GM21423 (cell line): ENCODE measurements around the gene TBC1D17.
A peak's percentile ranks its signal among the peaks of the same experiment; 100 is the strongest.

Source experiments
- ATAC-seq: cut with Tn5 transposase; IDR thresholded peaks from one replicate; pipeline ENCODE4 v1.9.1; 2021; ENCODE audit warnings: mild to moderate bottlenecking, moderate library complexity; ENCODE audit not compliant: unreplicated experiment

TBC1D17 gene

DNA sequence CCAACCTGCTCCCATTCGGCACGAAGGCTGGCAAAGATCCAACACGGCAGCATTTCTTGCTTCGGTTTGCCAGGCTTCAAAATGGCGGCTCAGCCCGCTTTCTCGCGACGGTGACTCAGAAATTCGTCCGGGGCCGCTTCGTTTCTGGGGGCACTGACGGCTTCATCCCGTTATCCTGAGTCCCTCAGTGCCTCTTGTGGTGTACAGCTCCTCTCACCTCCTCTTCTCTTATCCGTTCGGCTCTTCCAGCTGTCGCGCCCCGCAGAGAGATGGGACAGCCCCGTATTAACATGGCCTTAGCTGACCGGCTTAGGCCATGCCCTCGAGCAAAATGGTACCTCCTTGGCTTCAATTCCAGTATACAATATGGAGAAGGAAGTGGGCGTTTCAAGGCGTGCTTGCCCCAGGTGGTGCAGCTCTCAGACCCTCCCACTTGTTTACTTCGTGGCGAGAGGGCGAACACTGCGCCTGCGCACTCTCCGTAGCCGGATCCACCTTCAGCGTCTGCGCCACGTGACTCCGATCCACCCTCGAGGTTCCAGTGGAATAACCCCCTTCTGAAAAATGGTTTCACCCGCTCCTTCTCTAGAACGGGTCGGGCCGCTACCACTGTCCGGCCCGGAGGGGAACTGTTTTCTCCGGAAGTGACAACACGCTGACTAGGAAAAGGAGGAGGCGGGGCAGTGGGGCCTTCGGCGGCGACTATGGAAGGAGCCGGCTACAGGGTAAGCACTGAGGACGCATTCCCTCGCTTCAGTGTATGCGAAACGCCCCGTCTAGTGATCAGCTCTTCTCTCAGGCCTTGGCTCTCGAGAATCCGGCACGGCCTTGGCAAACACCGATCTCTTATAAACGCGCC, at the start of gene TBC1D17, which contains the start of gene AKT1S1:
Gene TBC1D17, plus strand, starts transcription at position 683 of the 859 bp plus-strand sequence. Its CDS starts 22 bp downstream, at position 705.
Gene AKT1S1, minus strand, starts transcription at position 336 of the 859 bp plus-strand sequence. CDS start 4,060 bp downstream, outside the sequence.
- peak; percentile 52 for ATAC-seq

DNA sequence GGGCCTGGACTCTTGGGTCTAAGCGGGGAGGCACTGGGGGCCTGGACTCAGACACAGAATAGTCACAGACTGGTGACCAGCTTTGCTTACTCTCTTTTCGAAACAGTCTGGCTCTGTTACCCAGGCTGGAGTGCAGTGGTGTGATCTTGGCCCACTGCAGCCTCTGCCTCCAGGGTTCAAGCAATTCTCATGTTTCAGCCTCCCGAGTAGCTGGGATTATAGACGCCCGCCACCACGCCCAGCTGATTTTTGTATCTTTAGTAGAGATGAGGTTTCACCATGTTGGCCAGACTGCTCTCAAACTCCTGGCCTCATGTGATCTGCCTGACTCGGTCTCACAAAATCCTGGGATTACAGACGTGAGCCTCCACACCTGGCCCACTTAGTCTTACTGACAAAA, 48.3 kb upstream of the TBC1D17 start:
- ATAC-seq: no peak

DNA sequence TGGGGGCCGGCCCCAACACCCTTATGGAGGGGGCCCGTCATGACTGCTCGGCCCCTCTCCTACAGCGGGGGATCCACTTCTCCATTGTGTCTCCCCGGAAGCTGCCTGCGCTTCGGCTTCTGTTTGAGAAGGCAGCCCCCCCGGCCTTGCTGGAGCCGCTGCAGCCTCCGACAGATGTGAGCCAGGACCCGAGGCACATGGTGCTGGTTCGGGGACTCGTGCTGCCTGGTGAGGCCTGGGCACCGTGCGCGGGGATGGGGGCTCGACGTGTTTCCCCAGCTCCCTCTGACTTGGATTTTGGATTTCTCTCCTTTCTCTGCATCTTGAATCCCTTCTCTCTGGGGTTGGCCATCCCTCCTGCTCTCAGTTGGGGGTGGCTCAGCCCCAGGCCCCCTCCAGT, 47.8 kb upstream of the TBC1D17 start:
- ATAC-seq: no peak

DNA sequence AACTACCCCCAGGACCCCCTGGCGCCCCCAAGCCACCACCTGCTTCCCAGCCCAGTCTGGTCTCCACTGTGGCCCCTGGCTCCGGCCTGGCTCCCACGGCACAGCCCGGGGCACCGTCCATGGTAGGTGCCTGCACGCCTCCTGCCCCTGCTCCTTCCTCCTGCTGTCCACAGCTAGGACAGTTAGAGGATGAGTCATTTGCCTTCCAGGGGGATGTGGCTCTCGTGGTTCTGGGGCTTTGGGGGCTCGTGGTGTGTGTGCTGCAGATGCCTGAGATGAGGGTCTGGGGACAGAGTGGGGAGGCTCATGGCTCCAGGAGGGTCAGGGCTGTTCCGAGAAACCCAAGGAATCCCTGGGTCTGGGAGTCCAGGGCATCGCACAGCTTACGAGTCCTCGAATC, 46.7 kb upstream of the TBC1D17 start:
- ATAC-seq: no peak

DNA sequence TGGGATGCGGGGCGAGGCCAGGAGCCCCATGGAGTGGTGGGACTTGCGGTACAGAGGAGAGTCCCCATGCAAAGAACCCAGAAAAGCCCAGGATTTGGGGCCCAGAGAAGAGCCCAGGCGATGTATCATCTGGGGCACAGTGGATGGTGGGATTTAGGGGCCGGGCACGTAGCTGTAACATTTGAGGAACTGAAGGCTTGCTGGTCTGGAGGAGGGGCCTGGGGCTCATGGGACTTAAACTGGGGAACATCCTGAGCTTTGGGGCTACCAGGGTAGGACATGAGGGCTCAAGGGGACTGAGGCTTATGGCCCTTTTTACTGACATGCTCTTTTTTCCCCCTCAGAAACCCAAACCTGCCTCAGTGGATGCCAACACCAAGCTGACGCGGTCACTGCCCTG, 45.9 kb upstream of the TBC1D17 start:
- no peak for ATAC-seq

DNA sequence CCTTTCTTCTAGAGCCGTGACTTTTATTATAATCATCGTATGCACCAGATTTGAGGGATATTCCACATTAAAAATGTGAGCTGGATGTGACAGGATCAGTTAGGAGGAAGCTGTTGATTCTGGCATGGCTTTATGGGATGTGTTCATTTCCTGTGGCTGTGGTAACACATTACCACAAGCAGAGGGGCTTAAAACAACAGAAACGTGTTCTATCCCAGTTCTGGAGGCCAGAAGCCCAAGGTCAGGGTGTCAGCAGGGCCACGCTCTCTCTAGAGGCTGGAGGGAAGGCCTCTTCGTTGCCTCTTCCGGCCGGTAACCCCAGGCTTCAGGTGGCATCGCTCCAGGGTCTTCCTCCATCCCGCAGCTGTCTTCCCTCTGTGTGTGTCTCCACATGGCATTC, 44.9 kb upstream of the TBC1D17 start:
- no peak for ATAC-seq

DNA sequence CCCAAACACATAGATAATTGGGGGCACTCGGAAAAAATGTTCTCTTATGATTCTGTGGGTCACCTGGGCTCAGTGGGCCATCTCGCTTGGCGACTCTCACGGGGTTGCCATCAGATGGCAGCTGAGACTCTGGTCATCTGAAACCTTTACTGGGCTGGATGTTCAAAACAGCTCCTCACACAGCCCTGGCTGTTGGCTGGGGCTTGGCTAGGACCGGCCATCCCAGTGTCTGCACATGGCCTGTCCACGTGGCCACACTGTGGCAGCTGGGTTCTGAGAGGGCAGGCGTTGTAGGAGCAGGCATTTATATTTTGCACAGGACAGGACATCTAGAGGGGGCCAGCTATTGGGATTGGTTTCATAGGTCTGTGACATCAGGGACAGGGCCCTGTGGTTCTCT, 43.9 kb upstream of the TBC1D17 start:
- no peak for ATAC-seq

DNA sequence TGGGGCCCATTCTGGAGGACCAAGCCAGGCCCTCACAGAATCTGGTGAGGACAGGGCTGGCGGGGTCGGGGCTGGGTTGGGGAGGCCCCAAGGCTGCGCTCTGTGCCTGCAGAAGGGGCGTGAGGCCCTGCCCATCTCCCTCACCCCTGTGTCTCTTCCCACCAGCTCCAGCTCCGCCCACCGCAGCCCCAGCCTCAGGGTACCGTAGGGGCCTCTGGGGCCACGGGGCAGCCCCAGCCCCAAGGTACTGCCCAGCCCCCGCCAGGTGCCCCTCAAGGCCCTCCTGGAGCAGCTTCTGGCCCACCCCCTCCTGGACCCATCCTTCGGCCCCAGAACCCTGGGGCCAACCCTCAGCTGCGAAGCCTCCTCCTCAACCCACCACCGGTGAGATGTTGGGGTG, 41.9 kb upstream of the TBC1D17 start:
- no peak for ATAC-seq

DNA sequence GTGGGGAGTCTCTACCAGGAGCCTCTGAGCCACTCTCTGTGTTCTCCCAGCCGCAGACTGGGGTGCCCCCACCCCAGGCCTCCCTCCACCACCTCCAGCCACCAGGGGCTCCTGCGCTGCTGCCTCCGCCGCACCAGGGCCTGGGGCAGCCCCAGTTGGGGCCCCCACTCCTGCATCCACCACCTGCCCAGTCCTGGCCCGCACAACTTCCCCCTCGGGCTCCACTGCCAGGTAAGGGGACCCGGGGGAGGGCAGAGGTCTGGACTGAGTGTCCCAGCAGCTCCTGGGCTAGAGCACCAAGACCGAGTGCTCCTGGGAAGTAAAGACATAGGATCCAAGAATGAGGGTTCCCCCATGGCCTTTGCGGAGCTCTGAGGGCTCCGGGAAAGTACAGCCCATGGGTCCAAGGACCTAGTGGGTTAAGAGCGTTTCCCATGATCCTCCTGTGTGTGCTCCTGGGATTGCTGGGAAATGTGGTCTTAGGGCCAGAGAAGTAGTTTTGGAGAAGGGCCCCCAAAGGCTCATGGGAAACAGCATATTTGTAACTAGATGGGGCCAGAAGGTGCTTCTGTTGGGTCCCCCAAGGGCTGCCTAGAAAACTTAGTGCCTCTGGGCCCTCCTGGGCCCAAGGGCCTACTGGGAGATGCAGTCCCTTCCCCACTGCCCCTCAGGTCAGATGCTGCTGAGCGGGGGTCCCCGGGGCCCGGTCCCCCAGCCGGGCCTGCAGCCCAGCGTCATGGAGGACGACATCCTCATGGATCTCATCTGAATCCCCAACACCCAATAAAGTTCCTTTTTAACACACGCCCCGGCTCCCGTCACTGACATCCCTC, 41.1 kb upstream of the TBC1D17 start:
- ATAC-seq: no peak

DNA sequence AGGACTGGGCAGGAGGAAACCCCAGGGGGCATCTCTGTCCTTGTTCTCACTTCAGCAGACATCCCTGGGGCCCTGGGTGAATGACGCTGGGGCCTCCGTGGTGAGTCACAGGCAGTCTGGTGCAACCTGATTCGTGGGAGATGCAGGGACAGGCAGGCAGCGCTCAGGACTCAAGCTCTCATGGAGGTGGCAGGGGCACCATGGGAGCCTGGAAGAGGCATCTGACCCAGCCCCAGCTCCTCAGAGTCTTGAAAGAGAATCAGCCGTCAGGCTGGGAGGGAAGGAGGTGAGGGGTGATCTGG, 40.5 kb upstream of the TBC1D17 start:
- ATAC-seq: no peak

DNA sequence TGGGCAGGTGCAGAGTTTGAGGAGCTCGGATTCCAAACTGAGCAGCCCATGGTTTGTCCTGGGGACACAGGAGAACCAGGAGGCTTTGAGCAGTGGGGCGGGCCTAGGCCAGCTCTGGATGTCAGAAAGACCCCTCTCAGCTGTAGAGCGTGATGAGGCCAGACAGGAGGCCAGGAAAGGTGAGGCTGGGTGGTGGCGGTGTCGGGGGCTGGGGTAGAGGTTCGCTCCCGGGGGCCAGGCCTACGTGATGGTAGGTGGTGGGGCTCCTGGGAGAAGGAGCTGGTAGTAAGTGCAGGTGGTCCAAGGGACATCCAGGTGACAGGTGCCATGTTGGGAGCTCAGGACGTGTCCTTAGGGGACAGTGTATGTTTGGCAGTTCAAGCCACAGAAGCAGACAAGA, 40.1 kb upstream of the TBC1D17 start:
- ATAC-seq: no peak

DNA sequence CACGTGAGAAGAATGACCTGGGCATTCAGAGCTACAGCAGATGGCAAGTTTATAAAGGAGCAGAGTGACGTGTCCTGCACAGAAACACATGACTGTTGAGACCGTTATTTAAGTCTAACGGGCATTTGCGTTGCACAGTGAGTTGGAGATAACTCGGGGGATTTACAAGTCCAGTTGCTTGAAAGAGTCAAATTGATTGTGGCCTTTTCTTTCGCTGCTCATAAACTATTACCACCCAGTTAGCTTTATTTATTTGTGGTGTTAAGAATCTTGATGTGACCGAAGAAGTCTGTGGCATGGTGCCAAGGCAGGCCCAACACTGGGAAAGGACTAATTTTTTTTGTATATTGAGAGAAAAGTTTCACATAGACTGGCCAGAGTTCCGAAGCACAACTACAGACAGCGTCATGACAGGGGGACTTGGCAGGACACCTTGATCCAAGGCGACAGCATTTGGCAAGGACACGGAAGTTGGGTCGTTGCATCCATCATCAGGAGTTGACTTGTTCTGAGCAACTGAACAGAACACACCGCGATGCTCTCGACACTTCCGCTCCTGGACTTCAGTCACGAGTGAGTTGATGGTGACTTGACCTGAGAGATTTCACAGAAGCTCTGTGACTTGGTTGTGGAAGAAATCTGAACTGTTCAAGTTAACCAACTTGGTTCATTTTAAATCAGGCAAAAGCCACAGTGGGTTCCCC, 38.5 kb upstream of the TBC1D17 start:
- ATAC-seq: no peak

DNA sequence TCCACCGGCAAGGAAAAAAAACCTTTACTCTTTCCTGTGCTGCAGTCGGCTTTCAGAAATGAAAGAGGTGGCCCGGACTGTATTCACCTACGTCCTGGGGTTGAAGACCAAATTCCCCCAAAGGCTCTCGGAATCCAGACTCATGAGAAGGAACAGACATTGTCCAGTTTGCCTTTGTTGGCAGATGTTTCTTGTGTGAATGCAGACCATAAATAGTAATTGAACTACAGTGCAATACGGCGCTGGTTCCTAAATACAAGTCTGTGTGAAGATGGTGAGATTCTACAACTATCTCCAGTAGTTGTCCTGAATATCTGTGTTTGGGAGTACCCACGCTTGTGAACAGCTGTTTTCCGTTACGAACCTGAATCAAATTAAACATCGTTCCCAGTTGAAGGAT, 37.8 kb upstream of the TBC1D17 start:
- ATAC-seq: no peak

DNA sequence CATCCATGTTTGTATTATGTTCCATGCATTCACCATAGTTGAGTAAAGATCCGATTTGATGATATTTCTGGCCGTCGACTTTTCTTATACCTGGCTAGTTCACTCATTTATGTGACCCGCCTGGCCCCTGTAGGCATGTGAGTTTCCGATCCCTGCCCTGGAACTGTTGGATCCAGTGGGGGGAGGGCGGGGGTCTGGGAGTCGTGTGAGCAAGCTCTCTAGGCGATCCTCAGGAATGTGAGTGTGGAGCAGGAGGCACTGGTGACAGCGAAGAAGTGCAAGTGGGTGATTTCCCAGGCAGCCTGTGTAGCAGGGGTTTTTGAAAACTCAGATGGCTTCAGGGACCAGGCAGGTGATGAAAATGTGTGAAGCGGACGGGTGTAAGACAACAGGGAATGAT, 37.2 kb upstream of the TBC1D17 start:
- no peak for ATAC-seq

DNA sequence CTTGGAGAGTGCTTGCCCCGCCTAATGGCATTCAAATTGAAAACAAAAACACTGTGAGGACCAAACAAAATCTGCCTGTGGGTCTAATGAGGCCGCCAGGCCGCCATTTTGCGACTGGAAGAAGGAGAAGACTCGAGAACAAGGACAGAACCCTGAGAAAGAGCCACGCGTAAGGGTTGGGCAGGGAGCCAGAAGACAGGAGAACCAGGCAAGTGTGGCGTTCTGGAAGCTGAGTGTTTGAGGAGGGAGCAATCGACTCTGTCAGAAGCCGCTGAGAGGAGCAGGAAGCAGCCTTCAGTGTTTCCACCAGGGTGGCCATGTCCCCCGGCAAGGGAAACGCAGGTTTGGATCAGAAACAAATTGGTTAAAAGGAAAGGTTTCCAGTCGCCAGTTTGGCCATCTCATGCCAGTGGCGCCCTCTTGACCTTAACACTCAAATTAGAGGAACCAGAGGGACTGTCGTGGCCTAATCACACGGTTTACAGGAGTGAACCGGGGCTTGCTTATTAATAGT, 36.7 kb upstream of the TBC1D17 start:
- no peak for ATAC-seq

DNA sequence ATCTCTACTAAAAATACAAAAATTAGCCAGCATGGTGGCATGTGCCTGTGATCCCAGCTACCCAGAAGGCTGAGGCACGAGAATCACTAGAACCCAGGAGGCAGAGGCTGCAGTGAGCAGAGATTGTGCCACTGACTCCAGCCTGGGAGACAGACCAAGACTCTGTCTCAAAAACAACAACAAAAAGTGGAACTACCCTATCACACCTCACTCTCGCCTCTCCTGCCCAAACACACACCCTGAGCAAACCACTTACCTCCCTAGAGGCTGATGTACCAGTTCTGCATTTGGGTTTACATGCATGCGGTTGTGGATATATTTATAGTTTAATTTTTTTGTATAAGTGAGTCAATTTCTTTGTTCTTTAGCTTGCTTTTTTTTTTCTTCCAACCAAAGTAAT, 34.2 kb upstream of the TBC1D17 start:
- no peak for ATAC-seq

DNA sequence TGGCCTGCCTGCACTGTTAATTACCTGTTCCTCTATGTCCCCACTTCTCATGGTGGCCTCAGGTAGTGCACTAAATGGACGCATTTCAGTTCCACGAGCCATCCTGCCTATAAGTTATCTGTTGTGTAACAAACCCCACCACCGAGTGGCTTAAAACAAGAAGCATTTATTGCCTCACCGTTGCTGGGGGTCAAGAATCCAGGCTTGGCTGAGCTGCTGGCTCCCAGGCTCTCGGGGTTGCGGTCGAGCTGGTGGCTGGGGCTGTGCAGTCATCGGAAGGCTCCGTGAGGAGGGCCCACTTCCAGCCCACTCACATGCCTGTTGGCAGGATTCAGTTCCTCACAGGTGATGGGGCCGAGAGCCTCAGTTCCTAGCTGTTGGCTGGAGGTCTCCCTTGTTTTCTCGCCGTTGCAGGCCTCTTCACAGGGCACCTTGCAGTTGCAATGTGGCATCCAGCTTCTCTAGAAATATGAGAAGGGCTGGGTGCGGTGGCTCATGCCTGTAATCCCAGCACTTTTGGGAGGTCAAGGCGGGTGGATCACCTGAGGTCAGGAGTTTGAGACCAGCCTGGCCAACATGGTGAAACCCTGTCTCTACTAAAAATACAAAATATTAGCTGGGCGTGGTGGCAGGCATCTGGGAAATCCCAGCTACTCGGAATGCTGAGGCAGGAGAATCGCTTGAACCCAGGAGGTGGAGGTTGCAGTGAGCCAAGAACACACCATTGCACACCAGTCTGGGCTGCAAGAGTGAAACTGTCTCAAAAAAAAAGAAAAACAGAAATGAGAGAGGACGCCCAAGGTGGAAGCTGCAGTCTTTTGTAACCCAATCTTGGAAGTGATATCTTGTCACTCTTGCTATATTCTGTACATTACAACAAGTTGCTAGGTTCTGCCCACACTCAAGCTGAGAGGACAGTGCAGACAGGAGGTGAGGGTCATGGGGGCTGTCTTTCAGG, 33.1 kb upstream of the TBC1D17 start:
- no peak for ATAC-seq

DNA sequence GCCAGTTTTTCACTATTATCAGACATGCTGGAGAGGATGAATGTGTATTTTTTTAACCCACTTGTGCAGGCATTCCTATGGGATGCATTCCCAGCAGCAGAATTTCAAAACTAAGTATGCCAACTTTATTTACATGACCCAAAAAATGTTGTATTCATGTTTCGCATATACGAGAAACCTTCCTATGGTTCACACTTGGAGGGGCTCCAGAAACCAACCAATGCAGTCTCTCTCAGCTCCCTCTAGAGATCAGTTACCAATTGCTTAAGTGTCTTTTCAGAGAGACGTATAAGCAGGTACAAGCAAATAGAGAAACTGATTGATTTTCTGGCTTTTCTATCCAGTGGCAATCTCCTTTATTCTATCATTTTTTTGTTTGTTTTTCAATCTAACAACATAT, 32.1 kb upstream of the TBC1D17 start:
- ATAC-seq: no peak

DNA sequence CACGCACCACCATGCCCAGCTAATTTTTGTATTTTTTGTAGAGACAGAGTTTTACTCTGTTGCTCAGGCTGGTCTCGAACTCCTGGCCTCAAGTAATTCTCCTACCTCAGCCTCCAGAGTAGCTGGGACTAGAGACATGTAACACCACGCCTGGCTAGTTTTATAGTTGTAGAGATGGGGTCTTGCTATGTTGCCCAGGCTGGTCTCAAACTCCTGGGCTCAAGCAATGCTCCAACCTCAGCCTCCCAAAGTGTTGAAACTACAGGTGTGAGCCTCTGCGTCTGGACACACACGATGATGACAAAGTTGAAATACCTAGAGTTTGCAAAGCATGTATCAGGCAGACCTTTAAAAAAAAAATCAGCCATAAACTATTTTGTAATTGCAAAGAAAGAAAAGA, 31.1 kb upstream of the TBC1D17 start:
- ATAC-seq: no peak
